NCI-H345 (cell line): ENCODE results near the gene FCN2.
"Not testable (repeated sequence)": the region's sequence is repeated elsewhere in the genome, so short reads cannot be mapped to it uniquely, and the experiment has no call there.

Experiments
- DNase-seq: peaks from one replicate; lab custom pipeline; 2025; lab: John Stamatoyannopoulos, UW

Gene FCN2

DNA sequence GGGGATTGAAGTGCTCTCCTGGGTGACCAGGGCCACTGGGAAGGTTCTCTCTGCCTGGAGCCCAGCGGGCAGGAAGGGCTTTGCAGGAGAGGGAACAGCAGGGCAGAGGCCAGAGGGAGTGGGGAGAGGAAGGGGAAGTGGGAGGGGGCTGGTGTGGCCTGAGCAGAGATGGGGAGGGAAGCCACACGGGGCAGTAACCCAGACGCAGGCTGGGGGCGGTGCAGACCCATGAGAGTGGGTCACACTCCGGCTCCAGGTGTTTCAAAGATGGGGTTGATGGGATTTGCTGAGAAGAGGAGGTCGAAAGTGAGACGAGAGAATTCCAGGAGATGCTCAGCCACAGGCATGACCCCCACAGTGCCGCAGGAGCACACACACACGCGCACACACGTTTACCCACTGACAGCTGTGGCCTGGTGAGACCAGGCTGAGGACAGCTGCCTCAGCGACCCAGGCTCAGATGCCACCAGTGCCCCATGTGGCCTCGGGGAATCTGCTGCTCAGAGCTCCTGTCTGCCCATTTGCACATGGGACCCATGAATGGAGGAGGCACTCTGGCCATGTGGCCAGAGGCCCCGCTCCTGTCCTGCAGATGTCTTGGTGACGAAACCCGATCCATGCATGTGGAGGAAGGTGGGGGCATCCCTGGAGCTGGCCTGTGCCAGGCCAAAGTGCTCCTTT lies 32.7 kb upstream of the FCN2 start:
- no peak for DNase-seq

DNA sequence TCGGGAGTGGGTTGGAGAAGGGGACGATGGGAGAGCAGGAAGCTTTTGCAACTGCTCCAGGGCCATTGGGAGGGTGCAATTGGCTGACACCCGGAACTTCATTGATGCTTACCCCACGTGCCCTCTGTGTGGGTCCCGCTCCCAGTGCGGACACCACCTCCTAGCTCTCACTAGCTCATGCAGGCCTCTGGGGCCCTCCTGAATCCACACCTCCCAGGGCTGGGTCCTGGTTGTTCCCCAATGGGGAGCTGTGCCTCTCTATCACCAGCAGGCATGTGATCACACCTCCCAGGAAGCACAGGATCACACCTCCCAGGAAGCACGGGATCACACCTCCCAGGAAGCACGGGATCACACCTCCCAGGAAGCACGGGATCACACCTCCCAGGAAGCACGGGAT lies 32.1 kb upstream of the FCN2 start:
- no peak for DNase-seq

DNA sequence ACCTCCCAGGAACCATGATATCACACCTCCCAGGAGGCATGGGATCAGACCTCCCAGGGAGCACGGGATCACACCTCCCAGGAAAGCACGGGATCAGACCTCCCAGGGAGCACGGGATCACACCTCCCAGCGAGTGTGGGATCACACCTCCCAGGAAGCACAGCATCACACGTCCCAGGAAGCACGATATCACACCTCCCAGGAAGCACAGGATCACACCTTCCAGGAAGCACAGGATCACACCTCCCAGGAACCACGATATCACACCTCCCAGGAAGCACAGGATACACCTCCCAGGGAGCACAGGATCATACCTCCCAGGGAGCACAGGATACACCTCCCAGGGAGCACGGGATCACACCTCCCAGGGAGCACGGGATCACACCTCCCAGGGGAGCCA lies 30.0 kb upstream of the FCN2 start:
- no peak for DNase-seq

DNA sequence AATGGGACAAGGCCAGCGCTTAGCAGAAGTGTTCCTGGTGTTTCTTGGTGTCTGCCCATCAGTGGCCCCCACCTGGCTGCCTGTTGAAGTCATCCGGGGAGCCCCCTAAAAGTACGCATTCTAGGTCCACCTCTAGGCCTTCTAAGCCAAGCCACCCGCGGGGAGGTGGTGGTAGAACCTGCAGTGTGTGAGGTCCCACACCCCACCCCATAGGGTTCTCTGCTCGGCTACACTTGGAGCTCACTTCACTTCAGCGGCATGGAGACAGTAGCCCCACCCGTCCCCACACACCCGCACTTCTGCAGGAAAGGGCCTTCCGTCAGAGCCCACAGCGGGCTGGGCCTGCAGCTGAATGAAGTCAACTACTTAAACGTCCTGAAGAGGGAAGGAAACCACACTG lies 29.6 kb upstream of the FCN2 start:
- DNase-seq: no peak

DNA sequence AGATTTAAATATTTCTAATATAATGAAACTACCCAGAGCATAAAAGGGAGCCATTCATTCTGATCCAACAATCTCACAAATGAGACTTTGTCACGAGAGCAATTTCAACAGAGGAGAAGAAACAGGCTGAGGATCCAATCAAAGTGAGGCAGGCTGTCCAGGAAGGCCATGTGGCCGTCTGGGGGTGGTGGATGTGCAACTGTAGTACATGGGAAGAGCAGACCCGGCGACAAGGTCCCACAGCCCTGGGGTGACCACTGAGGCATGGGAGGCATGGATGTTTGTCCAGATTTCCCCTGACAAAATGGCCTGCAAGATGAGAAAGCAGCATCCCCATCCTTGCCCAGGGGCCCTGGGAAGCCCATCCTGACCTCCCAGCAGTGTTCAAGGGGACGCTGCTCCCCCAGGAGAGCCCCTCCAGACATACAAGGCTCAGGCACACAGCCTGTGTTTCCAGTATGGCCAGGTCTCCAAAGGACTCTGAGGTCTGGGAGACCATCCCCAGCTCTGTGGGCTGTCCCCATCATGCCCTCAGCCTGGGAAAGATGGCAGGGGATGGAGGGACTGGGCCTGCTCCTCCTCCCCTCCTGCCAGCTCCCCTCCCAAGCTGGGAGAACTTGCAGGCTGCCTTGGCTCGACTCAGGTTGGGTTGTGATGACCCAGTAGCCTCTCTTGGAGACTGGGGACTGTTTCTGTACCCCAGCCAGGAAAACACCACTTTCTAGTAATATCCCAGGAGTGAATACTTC lies 27.5 kb upstream of the FCN2 start:
- no peak for DNase-seq

DNA sequence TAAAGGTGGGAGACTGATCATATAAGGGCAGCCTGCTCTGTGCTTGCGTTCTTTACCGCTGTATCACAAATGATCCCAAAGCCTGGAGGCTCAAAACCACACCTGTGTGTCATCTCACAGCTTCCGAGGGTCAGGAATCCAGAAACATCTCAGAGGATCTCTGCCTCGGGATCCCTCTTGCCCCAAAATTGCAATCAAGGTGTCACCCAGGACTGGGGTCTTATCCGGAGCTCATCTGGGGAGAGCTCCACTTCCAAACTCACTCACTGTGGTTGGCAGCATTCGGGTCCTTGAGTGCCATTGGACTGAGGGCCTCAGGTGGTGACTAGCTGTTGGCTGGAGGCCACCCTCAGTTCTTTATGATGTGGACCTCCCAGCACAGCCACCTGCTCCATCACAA lies 26.7 kb upstream of the FCN2 start:
- no peak for DNase-seq

DNA sequence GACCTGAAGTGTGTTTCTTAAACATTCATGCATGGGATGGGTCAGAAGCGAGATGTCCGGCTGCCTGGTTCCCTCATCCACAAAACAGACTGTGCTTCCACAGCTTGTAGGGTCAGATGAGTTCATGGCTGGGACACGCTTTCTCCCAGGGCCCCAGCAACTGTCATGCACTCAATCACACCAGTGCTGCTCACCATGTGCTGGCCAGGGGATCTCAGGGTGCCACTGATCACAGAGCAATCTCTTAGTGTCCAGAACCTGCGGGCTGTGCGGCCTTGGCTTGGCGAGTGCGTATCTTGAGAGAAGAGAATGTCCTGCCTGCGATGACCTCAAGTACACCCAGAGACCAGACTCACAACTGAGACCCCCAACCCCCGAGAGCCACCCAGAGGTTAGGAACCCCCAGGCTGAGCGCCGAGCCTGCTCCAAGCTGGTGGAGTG lies 26.0 kb upstream of the FCN2 start:
- no peak for DNase-seq

DNA sequence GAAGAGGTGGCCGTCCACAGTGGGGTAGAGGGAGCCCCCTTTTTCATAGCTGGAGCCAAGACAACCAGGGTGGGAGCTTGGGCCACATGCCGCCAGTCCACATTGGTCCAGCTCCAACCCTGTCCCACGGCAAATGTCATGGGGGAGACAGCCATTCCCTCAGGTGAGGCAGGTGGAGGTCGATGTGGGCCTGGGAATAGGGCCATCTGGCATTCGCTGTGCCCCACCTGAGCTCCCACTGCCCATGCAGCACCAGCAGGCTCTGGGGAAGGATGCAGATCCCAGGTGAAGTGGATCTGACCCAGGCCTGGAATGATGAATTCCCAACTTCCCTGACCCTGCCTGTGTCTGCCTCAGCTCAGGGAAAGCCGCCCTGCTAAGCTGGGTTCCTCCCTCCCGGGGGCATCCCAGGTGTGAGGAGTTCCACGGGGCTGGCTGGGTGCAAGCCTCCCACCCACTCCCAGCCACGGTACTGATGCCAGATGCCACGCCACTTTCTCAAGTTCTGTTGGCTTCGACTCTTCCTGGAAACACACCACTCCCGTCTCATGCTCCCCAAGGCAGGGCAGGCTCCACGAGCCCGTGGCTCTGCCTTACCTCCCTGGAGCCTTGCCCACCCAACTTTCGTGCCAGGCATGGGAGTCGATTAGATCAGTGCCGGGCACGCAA lies 25.2 kb upstream of the FCN2 start:
- DNase-seq: no peak

DNA sequence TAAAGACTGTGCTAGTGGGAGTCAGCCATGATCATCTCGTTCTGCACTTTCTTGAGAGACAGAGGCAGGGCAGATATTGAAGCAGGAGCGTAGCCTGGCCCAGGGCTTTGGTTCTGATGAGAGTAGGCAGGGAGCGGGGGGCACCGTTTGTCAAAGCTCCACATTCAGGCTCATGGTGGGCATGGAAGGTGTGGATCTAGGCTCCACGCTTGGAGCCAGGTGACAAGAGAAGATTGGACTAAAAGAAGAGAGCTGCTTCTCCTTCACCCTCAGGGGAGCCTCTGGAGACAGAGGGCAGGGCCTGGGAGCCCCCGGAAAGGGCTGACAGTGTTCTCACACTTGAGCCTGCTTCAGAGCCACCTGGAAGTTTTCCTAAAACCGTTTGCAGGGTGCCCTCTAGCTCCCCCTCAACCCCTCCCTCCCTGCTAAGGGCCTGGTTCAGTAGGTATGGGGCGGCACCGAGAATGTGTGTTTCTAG lies 24.7 kb upstream of the FCN2 start:
- DNase-seq: no peak

DNA sequence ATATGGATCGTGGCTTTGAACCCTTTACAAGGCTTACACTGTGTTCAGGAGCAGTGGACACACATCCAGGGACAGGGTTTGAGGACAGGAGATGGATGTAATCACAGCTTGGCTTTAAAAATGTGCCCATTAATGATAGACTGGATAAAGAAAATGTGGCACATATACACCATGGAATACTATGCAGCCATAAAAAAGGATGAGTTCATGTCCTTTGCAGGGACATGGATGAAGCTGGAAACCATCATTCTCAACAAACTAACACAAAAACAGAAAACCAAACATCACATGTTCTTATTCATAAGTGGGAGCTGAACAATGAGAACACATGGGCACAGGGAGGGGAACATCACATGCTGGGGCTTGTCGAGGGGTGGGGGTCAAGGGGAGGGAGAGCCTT lies 23.2 kb upstream of the FCN2 start:
- DNase-seq: not testable (repeated sequence)

DNA sequence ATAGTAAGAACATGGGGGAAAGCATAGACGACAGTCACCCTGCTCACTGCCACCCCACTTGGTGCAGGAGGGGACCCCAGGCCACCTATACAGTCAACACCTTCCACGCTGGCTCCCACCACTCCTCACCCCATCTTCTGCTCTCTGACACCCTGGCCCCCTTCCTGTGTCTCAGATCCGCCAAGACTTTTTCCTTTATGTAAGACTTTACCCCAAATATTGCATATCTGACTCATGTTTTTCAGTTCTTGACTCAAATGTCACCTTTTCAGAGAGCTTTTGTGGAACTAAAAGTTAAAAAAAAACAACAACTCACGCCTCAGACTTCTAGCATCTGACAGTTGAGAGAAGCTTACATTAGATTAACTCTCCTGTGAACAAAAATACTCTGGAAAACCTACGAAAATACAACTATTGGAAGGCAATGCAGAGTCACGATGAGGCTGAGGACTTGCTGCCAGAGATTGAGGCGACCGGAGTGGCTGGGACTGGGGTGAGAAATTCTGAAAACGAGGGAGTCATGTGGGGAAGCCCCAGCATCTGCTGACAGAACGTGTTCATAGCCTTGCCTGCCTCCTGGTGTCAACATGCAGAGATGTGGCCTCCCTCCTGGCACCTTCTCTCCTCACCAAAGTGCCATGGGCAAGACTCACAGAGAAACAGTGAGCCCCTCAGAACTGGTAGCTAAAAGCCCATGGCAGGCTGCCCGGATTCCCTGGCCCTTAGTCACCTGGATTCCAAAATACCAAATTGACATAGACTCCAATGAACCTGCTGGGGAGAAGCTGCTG lies 22.4 kb upstream of the FCN2 start:
- DNase-seq: no peak

DNA sequence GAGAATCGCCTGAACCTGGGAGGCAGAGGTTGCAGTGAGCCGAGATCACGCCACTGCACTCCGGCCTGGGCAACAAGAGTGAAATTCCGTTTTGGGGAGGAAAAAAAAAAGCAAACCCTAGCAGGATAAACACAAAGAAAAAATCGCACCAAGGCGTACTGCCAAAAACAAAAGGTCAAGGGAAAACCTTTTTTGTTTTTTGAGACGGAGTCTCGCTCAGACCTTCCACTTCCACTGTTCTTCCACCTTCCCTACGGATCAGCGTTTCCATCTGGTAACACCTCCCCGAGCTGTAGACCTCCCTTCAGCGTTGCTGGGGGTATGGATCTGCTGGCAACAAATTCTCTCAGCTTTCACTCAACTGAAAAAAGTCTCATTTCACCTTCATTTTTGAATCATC lies 20.1 kb upstream of the FCN2 start:
- DNase-seq: no peak

DNA sequence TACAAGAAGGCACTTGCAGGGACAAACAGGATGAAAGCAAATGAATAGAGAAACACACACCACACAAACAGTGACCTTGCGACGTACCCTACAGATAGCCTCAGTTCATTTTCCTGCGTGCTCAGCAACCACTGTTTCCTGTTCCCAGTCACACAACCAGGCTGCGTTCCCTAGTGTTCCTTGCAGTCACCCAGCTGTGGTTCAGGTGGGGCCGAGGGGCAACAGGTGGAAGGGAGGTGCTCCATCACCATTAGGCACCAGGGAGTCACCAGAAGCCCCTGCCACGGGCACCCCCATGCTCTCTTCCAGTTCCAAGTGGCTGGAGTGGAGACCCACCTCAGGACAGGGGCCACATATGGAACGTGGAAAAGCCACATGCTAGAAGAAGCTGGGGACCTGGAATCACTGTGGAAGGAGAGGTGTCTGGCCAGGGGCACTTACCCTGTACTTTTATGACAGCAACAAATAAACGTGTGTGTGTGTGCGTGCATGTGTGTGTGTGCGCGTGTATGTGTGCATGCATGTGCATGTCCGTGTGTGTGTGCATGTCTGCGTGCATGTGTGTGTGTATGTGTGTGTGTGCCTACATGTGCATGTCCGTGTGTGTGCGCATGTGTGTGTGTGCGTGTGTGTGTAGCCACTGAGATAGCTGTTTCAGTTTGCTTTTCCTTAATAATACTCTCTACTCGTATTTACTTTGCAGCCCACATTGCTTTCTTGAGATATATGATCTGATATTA lies 18.8 kb upstream of the FCN2 start:
- DNase-seq: no peak

DNA sequence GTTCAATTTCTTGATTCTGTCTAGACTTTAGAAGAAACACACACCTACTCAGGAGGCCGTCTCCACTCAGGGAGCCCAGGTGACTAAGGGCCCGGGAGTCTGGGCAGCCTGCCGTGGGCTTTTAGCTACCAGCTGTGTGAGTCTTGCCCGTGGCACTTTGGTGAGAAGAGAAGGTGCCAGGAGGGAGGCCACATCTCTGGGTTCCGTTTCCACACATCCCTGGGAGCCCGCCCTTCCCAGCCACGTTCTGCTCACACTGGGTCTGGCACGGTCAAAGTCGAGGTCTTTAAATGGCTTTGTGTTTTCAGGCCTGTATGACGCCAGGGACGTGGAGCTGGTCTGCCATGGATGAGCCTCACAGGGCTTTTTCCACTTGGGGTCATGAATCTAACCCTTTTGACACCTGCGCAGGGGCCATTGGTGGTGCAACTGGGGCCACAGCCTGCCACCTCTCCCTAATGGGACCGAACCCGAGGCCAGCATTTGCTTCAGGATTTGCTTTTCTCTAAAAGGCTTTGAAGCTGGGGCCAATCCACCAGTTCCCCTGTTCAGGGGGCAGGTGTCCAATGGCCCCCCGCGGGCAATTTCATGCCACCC lies 17.2 kb upstream of the FCN2 start:
- DNase-seq: no peak

DNA sequence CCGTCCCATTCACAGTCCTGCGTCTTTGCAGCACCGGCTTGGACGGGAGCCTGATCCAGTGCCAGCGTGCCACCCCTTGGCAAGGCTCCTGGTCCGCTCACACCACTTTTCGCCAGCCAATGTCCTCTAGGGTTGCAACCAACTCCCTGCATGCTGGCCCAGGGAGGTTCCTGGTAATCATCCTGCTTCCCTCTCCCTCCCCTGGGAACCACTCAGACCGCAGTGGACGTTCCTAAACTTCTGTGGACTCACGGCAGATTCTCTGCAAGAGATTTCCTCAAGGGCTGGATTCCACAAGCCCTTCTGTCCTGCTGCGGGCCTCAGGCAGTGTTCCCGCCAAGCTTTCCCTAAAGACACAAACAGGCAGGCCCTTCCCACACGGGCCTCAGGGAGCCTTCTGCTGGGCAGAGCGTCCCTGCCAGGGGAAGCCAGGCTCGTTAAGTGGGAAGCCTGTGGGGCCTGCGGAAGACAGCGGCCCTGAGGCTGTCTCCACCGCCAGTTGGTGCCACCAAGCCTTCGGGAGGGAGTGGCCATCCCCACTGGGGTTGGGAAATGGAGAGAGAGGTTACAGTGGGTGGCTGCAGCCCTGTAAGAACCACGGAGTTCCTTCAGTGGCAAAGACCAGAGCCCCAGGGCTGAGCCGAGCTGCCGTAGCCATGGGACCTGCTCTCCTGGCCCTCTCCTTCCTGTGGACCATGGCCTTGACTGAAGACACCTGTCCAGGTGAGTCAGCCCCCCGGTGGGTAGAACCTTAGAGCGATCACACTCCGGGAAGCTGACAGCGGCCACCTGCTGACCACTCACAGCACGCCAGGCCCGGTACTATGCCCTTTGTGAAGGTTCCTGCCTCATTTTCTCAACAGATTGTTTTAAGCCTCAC lies 16.4 kb upstream of the FCN2 start:
- DNase-seq: no peak

DNA sequence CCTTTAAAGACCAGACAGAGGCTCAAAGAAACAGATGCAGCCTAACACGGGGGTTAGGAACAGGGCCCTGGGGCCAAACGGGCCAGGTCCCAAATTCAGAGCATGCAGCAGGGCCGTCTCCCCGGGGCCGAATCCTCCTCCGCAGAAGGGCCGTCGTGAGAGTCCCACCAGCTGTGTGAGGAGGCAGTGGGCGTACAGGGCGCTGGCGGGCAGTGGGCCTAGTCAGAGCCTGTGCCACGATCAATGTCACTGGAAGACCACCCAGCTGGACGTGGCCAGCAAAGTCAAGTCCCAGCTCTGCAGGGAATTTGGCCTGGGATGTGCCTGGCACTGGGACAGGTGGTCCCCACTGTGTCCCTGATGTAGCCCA lies 15.8 kb upstream of the FCN2 start:
- no peak for DNase-seq

DNA sequence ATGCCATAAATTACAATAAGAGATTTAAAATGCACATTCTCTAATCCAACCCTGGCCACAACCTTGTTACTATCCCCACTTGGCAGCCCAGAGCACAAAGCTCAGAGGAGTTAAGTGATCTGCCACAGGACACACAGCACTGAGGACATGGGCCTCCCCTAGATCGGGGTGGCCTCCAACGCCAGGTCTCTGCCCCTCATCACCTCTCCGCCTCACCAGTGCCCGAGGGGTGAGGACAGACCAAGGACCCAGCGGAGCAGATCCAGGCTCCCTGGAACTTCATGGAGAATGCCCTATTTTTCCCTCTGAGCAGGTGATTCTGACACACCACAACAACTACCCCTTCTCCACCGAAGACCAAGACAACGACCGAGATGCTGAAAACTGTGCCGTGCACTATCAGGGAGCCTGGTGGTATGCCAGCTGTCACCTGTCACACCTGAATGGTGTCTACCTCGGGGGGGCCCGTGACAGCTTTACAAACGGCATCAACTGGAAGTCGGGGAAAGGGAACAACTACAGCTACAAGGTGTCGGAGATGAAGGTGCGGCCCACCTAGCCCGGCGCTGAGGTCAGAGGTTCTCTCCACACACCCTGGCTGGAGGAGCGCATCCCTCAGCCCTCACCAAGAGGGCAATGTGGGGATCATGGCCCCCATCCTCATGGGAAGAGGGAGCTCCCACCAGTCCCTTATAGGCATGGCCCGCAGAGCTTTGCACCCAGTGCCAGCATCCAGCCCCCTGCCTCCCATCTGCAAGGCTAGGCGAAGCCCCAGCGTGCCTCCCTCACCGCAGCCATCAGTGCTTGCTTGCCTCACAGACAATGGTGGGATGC lies 12.5 kb upstream of the FCN2 start:
- DNase-seq: no peak

DNA sequence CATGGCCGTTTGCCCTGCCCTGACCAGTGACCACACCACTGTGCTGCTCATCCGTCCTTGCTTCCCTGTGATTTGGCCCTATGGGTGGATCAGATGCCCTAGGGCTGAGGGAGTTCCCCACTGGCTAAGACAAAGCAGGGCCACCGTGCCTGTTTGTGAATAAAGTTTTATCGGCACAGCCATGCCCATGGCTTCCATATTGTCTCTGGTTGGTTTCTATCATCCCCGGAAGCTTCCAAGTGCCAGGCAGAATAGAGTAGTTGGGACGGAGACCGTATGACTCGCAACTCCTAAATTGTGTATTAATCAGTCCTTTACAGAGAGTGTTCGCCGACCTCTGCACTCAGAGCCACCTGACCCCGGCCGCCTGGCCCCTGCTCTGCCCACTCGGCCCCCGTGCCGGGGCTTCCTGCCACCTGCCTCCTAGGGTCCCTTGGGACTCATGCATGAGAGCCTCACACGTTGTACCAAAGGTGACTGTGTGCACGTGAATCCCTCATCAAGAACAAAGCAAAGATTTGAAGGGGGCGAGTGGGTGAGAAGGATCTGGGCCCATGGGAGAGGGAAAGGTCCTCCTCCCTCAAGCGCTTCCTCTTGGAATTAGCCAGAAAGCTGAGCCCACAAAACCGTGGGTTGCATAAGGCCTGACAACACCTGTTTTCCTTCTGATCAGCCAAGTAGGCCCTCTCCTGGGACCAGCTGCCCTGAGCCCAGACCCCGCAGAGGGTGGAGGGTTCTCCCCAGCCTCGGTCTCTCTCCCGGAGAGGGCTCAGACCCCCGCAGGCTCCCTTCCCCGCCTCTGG lies 11.7 kb upstream of the FCN2 start:
- no peak for DNase-seq
